A549 (cell line): ENCODE data around the gene PARP1. TPM values are rescaled to one million over a fixed set of nuclear protein-coding genes. Genes with fewer than 3 reads are reported as not detected.

Source experiments
- ATAC-seq, 2 experiments: fragments of 200-7000 bp in 1 of 2; fragments of >200 bp in 1 of 2; cut with Nextera tagmentation in 1 of 2; cut with Tn5 transposase in 1 of 2; 3 replicates each; pipeline versions ENCODE4 v1.8.0 to v1.9.1; 2018 to 2020; ENCODE audit warnings: mild to moderate bottlenecking in 1 of 2, moderate library complexity in 1 of 2
- CTCF ChIA-PET: fragments of 300-600 bp; sonication (Branson Sonifier 250); formaldehyde crosslinking; extraction: SDS; loops from one replicate; lab custom pipeline; 2021; ENCODE audit warnings: antibody characterized with exemption, inconsistent platforms; lab: Yijun Ruan, JAX
- POLR2A ChIA-PET: fragments of 350-600 bp; formaldehyde crosslinking; extraction: SDS; loops from one replicate; lab custom pipeline; 2021; ENCODE audit warnings: antibody characterized with exemption, inconsistent platforms; lab: Yijun Ruan, JAX
- DNase-seq, 2 experiments: peaks; one replicate each; pipeline versions ENCODE4 v3.0.0 to v3.0.0-alpha.2; 2011 to 2016; ENCODE audit warnings: low read depth in 1 of 2, low spot score in 1 of 2
- FAIRE-seq: peaks from 2 replicates; lab custom pipeline; 2011; peaks lifted over from hg19 to GRCh38; lab: Jason Lieb, UNC
- H3K27ac ChIP-seq, 2 experiments: fragments of >200 bp; sonication (Bioruptor Twin); formaldehyde crosslinking; 3 replicates each; pipeline ENCODE4 v1.5.1; 2016 to 2017
- H3K4me1 ChIP-seq: fragments of >200 bp; sonication (Bioruptor Twin); formaldehyde crosslinking; 3 replicates; pipeline ENCODE4 v1.6.1; 2016
- H3K4me2 ChIP-seq: fragments of >200 bp; sonication (Bioruptor Twin); formaldehyde crosslinking; 3 replicates; pipeline ENCODE4 v1.6.1; 2016
- H3K4me3 ChIP-seq: fragments of >200 bp; sonication (Bioruptor Twin); formaldehyde crosslinking; 3 replicates; pipeline ENCODE4 v1.5.1; 2016
- H3K9me3 ChIP-seq: fragments of >200 bp; sonication (Bioruptor Twin); formaldehyde crosslinking; 3 replicates; pipeline ENCODE4 v1.6.1; 2016
- ATOH8 ChIP-seq: fragments of 250-450 bp; sonication (Bioruptor Pico); IDR thresholded peaks from 2 replicates; pipeline ENCODE4 v1.5.0; 2020; ENCODE audit warnings: low read depth, mild to moderate bottlenecking, moderate library complexity
- CBX8 ChIP-seq: fragments of 200-600 bp; sonication (generic); IDR thresholded peaks from 2 replicates; pipeline ENCODE4 v1.6.1; 2016
- CHD2 ChIP-seq: fragments of 150-350 bp; IDR thresholded peaks from 2 replicates; pipeline ENCODE4 v1.6.1; 2014; ENCODE audit warnings: low read length; ENCODE audit not compliant: partially characterized antibody
- CHD4 ChIP-seq: fragments of 200-600 bp; sonication (generic); IDR thresholded peaks from 2 replicates; pipeline ENCODE4 v1.6.1; 2016; ENCODE audit warnings: antibody characterized with exemption, mild to moderate bottlenecking, borderline replicate concordance
- EHF ChIP-seq: fragments of 250-450 bp; sonication (Bioruptor Pico); IDR thresholded peaks from 2 replicates; pipeline ENCODE4 v1.5.0; 2020; ENCODE audit warnings: mild to moderate bottlenecking
- EHMT2 ChIP-seq: fragments of 200-600 bp; sonication (generic); IDR thresholded peaks from 2 replicates; pipeline ENCODE4 v1.6.1; 2016; ENCODE audit warnings: antibody characterized with exemption, low read depth, mild to moderate bottlenecking, moderate library complexity
- FOSB ChIP-seq: fragments of 250-450 bp; sonication (Bioruptor Pico); IDR thresholded peaks from 2 replicates; pipeline ENCODE4 v1.5.0; 2020; ENCODE audit warnings: mild to moderate bottlenecking, moderate library complexity
- GATA3 ChIP-seq: IDR thresholded peaks from 2 replicates; pipeline ENCODE4 v1.6.1; 2012; ENCODE audit warnings: borderline replicate concordance
- HES2 ChIP-seq: fragments of >200 bp; sonication (Bioruptor Twin); formaldehyde crosslinking; IDR thresholded peaks from 2 replicates; pipeline ENCODE4 v1.6.1; 2016
- HOXA7 ChIP-seq: fragments of 250-450 bp; sonication (Bioruptor Pico); IDR thresholded peaks from 2 replicates; pipeline ENCODE4 v1.5.0; 2020; ENCODE audit warnings: mild to moderate bottlenecking, moderate library complexity
- HOXB5 ChIP-seq: fragments of 250-450 bp; sonication (Bioruptor Pico); IDR thresholded peaks from 2 replicates; pipeline ENCODE4 v1.5.0; 2020; ENCODE audit warnings: mild to moderate bottlenecking, moderate library complexity
- JUNB ChIP-seq: fragments of >200 bp; sonication (Bioruptor Twin); formaldehyde crosslinking; IDR thresholded peaks from 2 replicates; pipeline ENCODE4 v1.6.1; 2016
- KDM1A ChIP-seq: fragments of 200-600 bp; sonication (generic); IDR thresholded peaks from 2 replicates; pipeline ENCODE4 v1.6.1; 2016; ENCODE audit warnings: low read depth, mild to moderate bottlenecking
- KDM5A ChIP-seq: fragments of 200-600 bp; sonication (generic); IDR thresholded peaks from 2 replicates; pipeline ENCODE4 v1.6.1; 2016; ENCODE audit warnings: antibody characterized with exemption, mild to moderate bottlenecking
- MAFK ChIP-seq: fragments of 450-650 bp; IDR thresholded peaks from 2 replicates; pipeline ENCODE4 v1.6.1; 2014; ENCODE audit not compliant: partially characterized antibody
- MAX ChIP-seq: IDR thresholded peaks from 2 replicates; pipeline ENCODE4 v1.6.1; 2012
- NFE2L2 ChIP-seq: fragments of 150-350 bp; conservative IDR thresholded peaks from 2 replicates; pipeline ENCODE4 v1.6.1; 2014; ENCODE audit warnings: low read length
- NR3C1 ChIP-seq: fragments of >200 bp; sonication (Bioruptor Twin); formaldehyde crosslinking; IDR thresholded peaks from 3 replicates; pipeline ENCODE4 v1.6.1; 2017
- PBX3 ChIP-seq: IDR thresholded peaks from 2 replicates; pipeline ENCODE4 v1.6.1; 2012
- PHF8 ChIP-seq: fragments of 200-600 bp; sonication (generic); IDR thresholded peaks from 2 replicates; pipeline ENCODE4 v1.6.1; 2016; ENCODE audit warnings: low read depth, mild to moderate bottlenecking, antibody characterized with exemption, moderate library complexity, borderline replicate concordance
- RCOR1 ChIP-seq: fragments of 150-350 bp; IDR thresholded peaks from 2 replicates; pipeline ENCODE4 v1.6.1; 2014; ENCODE audit warnings: antibody characterized with exemption, low read length, low read depth
- RFX5 ChIP-seq: fragments of 450-650 bp; IDR thresholded peaks from 2 replicates; pipeline ENCODE4 v1.7.1; 2014; ENCODE audit warnings: antibody characterized with exemption, mild to moderate bottlenecking, moderate library complexity
- TFCP2L1 ChIP-seq: fragments of 250-450 bp; sonication (Bioruptor Pico); IDR thresholded peaks from 2 replicates; pipeline ENCODE4 v1.5.0; 2021; ENCODE audit warnings: mild to moderate bottlenecking
- TP53 ChIP-seq: fragments of 250-450 bp; sonication (Bioruptor Pico); IDR thresholded peaks from 2 replicates; pipeline ENCODE4 v1.5.0; 2021; ENCODE audit warnings: mild to moderate bottlenecking, moderate library complexity
- USF2 ChIP-seq: fragments of 450-650 bp; IDR thresholded peaks from 2 replicates; pipeline ENCODE4 v1.6.1; 2014; ENCODE audit warnings: antibody characterized with exemption
- ZFP36 ChIP-seq: fragments of 450-650 bp; IDR thresholded peaks from 2 replicates; pipeline ENCODE4 v1.6.1; 2014; ENCODE audit warnings: borderline replicate concordance; ENCODE audit not compliant: partially characterized antibody
- ZSCAN20 ChIP-seq: fragments of 250-450 bp; sonication (Bioruptor Pico); IDR thresholded peaks from 2 replicates; pipeline ENCODE4 v1.8.0; 2022; ENCODE audit warnings: mild to moderate bottlenecking, moderate library complexity
- WGBS: methylation state at CpG from one replicate; pipeline ENCODE4 v1.1.6; 2017; ENCODE audit errors: missing lambda C conversion rate; 5-methylcytosine and 5-hydroxymethylcytosine counted together
- polyA plus RNA-seq, 4 experiments: library from polyadenylated mRNA; depleted of rRNA in 3 of 4; stranded (reverse); fragments of >200 nt; fragmentation: RNase III in 1 of 4; extraction: RNeasy Plus Mini Kit Qiagen cat#74134 plus additional on column Dnase treatment in 1 of 4; gene quantifications; 2 replicates in 3 of 4; 3 replicates in 1 of 4; pipeline ENCODE4 v1.2.3, GENCODE V29; 2011 to 2017

The PARP1 gene
- polyA plus RNA-seq, 2 of the 4 experiments (the other 2 are of a cell fraction): 125 to 134 TPM

GRCh38 chr1:226366290-226366689 is 41.6 kb downstream of the PARP1 start:
- no peaks in the 10 kb centered on the region for H3K9me3 ChIP-seq
- WGBS: 88% methylated on average over 2 of the region's 2 CpGs
- TF ChIP-seq KDM5A: no peak
- H3K4me1 ChIP-seq: no peaks in the 10 kb centered on the region
- FAIRE-seq (no peak), ATAC-seq (no peak), DNase-seq (no peak)
- H3K4me2 ChIP-seq: no peak overlapping the region
- no peak overlapping the region for H3K27ac ChIP-seq
- ChIA-PET POLR2A (no interaction called here), CTCF (interaction anchor here (0.9 to 2.1 kb wide), 5 partner anchors 11 to 241 kb away, joined by 3 to 6 read pairs (median 4); partner anchors contain the start of gene PARP1)
- H3K4me3 ChIP-seq: no peak overlapping the region

GRCh38 chr1:226365831-226366231 is 42.1 kb downstream of the PARP1 start:
- no peaks in the 10 kb centered on the region for H3K9me3 ChIP-seq
- CTCF ChIA-PET: interaction anchor here (0.9 to 1.4 kb wide), 3 partner anchors 11 to 29 kb away, joined by 3 to 4 read pairs (median 3); no protein-coding TSS in a partner anchor
- no peaks in the 10 kb centered on the region for H3K4me1 ChIP-seq
- FAIRE-seq: no peak
- no peak for ATAC-seq
- H3K4me3 ChIP-seq: no peak overlapping the region
- H3K27ac ChIP-seq: no peak overlapping the region
- TF ChIP-seq HOXA7 (CRISPR knock-in tag) (no peak), GATA3 (no peak), KDM1A (no peak), JUNB (no peak), HES2 (no peak), NFE2L2 (no peak), EHMT2 (no peak), CHD2 (no peak), TP53 (CRISPR knock-in tag) (no peak), MAFK (no peak), EHF (no peak), ATOH8 (CRISPR knock-in tag) (no peak)
- no peak overlapping the region for H3K4me2 ChIP-seq
- no peak for DNase-seq
- POLR2A ChIA-PET: no interaction called here
- WGBS: 84% methylated on average over 5 of the region's 5 CpGs

- 91% methylated on average over 14 of the region's 15 CpGs for WGBS
- ATAC-seq: no peak
- no peaks in the 10 kb centered on the region for H3K4me1 ChIP-seq
- TF ChIP-seq JUNB (no peak), PHF8 (no peak), FOSB (CRISPR knock-in tag) (no peak), KDM5A (no peak), CHD4 (no peak), HOXB5 (CRISPR knock-in tag) (no peak)
- TF ChIP-seq, all 56 proteins: peak for 0
- Histone ChIP-seq H3K4me3 (no peak overlapping the region), H3K4me2 (no peak overlapping the region), H3K9me3 (no peaks in the 10 kb centered on the region), H3K27ac (no peak overlapping the region)
- FAIRE-seq (no peak), DNase-seq (no peak)
- POLR2A ChIA-PET: no interaction called here
- CTCF ChIA-PET: interaction anchor here (1.4 kb wide), 2 partner anchors 16 to 240 kb away, joined by 3 read pairs; no protein-coding TSS in a partner anchor
Measured at GRCh38 chr1:226364901-226365565, 42.9 kb downstream of the PARP1 start.

GRCh38 chr1:226364514-226364899 is 43.4 kb downstream of the PARP1 start:
- WGBS: 89% methylated on average over 7 of the region's 7 CpGs
- H3K4me3 ChIP-seq: no peak overlapping the region
- no peak overlapping the region for H3K4me2 ChIP-seq
- DNase-seq (no peak), ATAC-seq (no peak; a peak in 1 of 6 replicates), FAIRE-seq (no peak)
- ChIA-PET POLR2A (no interaction called here), CTCF (interaction anchor here (1.4 to 1.5 kb wide), 2 partner anchors 13 to 239 kb away, joined by 3 read pairs; no protein-coding TSS in a partner anchor)
- no peaks in the 10 kb centered on the region for H3K4me1 ChIP-seq
- no peak overlapping the region for H3K27ac ChIP-seq
- TF ChIP-seq USF2: no peak
- TF ChIP-seq CBX8: no peak
- TF ChIP-seq PBX3: no peak
- TF ChIP-seq TFCP2L1 (CRISPR knock-in tag): no peak
- TF ChIP-seq ZSCAN20 (CRISPR knock-in tag): no peak
- TF ChIP-seq RFX5: no peak
- no peak for TF ChIP-seq NR3C1
- no peak for TF ChIP-seq RCOR1
- TF ChIP-seq TP53 (CRISPR knock-in tag): no peak
- TF ChIP-seq PHF8: no peak
- TF ChIP-seq ZFP36: no peak
- TF ChIP-seq GATA3: no peak
- TF ChIP-seq NFE2L2: no peak
- no peak for TF ChIP-seq HOXA7 (CRISPR knock-in tag)
- TF ChIP-seq MAX: no peak
- TF ChIP-seq, all 56 proteins: peak for 0
- no peaks in the 10 kb centered on the region for H3K9me3 ChIP-seq
